ENCODE data around the gene DIS3L. TPM values are rescaled to one million over a fixed set of nuclear protein-coding genes. Genes with fewer than 3 reads are reported as not detected.

The DIS3L gene
- total and polyA plus RNA-seq, 11 donors: 13.0 to 62.5 (median 34.1) TPM

DNA sequence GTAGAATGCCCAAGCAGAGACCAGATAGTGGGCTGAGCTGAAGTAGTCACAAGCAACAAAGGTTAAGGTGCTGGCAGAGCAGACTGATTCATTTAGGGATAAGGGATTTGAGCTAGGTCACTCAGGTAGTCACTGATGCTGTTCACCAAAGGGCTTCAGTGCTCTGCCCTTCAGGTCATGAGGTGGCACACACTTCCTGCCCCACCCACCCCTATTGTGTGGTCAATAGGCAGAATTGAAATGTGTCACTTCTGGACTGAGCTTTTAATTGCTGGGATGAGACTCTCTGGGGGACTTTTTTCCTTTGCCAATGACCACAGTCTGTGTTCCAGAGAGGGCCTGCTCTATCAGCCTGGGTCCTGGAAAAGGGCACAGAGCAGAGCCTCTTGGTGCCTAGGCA lies 2.9 kb upstream of the DIS3L start:
- H3K4me3 ChIP-seq: no peak overlapping the region
- intact Hi-C loops (cut with DNase I): loop anchor here in 1 of 10 donors (5.0 kb wide), 1 partner anchor 207 kb away; the partner anchor contains the start of gene SNAPC5
- no peaks in the 10 kb centered on the region for H3K27me3 ChIP-seq
- H3K36me3 ChIP-seq: peaks cover 0 to 3% (median 0%) of the 10 kb centered on the region in 9 donors
- H3K9me3 ChIP-seq: no peaks in the 10 kb centered on the region
- peaks cover 4 to 32% (median 18%) of the 10 kb centered on the region in 12 donors for H3K4me1 ChIP-seq
- ATAC-seq: no peak
- H3K27ac ChIP-seq: no peak overlapping the region
- no peak for DNase-seq
- TF ChIP-seq, protein P1, sequence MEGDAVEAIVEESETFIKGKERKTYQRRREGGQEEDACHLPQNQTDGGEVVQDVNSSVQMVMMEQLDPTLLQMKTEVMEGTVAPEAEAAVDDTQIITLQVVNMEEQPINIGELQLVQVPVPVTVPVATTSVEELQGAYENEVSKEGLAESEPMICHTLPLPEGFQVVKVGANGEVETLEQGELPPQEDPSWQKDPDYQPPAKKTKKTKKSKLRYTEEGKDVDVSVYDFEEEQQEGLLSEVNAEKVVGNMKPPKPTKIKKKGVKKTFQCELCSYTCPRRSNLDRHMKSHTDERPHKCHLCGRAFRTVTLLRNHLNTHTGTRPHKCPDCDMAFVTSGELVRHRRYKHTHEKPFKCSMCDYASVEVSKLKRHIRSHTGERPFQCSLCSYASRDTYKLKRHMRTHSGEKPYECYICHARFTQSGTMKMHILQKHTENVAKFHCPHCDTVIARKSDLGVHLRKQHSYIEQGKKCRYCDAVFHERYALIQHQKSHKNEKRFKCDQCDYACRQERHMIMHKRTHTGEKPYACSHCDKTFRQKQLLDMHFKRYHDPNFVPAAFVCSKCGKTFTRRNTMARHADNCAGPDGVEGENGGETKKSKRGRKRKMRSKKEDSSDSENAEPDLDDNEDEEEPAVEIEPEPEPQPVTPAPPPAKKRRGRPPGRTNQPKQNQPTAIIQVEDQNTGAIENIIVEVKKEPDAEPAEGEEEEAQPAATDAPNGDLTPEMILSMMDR (IDR thresholded peaks at IDR 0.05): no peak
- no peak for TF ChIP-seq POLR2A (IDR thresholded peaks at IDR 0.05)

DNA sequence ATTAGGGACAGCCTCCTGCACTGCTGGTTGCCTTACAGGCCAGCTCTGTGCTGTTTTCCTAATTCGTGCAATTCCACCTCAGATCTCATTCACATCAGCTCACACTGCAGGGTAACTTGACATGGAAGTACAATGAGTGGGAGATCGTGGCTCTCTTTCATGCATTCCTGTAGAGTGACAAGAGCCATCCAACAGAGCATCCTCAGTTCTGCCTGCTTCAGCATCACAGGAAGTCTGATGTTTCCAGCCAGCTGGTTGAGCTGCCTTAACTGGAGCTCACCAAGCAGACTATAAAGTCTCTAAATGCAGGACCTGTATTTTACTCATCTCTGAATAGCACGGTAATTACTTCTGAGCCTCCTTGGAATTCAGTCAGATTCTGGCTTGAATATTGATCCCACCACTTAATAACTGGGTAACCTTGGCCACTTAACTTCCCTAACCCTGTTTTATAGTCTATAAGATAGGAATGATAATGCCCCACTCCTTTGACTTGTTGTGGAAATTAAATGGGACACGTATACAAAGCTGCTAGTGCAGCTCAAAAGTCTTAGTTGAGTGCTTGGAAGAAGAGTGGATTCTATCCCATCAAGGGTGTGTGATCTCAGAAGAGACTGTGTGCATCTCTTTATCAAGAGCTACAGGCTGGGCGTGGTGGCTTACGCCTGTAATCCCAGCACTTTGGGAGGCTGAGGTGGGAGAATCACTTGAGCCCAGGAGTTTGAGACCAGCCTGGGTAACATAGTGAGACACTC lies 1.4 kb upstream of the DIS3L start:
- intact Hi-C loops (cut with DNase I): loop anchor here in 1 of 10 donors (5.0 kb wide), 1 partner anchor 205 kb away; the partner anchor contains the start of gene SNAPC5
- no peak for TF ChIP-seq POLR2A (IDR thresholded peaks at IDR 0.05)
- TF ChIP-seq, protein P1 (IDR thresholded peaks at IDR 0.05): no peak

DNA sequence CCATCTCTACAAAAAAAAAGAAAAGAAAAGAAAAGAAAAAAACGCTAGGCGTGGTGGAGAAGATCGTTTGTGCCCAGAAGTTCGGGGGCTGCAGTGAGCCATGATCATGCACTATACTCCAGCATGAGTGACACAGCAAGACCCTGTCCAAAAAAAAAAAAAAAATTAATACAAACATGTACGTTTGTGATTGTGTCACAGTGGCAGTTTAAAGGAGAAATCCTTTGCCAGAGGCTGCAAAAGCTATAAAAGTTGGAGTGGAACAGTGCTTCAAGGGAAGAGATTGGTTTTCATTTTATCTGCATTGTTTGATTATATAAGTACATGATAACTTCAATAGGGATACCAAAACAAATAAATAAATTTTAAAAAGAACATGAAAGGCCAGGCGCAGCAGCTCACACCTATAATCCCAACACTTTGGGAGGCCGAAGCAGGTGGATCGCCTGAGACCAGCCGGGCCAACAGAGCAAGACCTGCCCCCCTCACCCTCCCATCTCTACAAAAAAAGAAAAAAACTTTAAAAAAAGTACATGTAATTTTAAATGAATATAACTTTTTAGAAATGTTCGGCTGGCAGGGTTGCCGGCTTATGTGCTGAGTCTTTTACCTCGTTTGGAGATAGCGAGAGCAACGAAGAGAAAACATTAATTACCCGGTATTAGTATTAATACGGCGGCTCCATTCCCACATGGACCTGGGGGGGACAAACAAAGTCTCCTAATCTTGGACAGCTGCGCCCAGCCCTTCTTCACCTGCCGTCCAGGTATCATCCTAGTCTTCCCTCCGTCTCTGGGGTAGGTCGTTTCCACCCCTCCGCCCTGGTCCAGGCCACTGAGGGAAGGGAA lies 573 bp upstream of the DIS3L start:
- peaks cover 0 to 20% (median 3%) of the 10 kb centered on the region in 9 donors for H3K36me3 ChIP-seq
- H3K27me3 ChIP-seq: no peaks in the 10 kb centered on the region
- TF ChIP-seq, protein P1 (IDR thresholded peaks at IDR 0.05): no peak
- no peak for TF ChIP-seq POLR2A (IDR thresholded peaks at IDR 0.05)
- WGBS, 4 donors: 21 to 24% (median 23%) methylated on average over 19 to 22 of the region's 22 CpGs
- peak overlapping the region; percentile 85 to 95 (median 92) for H3K27ac ChIP-seq
- intact Hi-C loops (cut with DNase I): loop anchor here in 1 of 10 donors (5.0 kb wide), 1 partner anchor 205 kb away; the partner anchor contains the start of gene SNAPC5
- ATAC-seq (peak in 1 of 4 donors; percentile 30), DNase-seq (no peak)
- H3K4me1 ChIP-seq: peaks cover 4 to 37% (median 19%) of the 10 kb centered on the region in 12 donors
- peak overlapping the region; percentile 59 to 96 (median 80) for H3K4me3 ChIP-seq
- H3K9me3 ChIP-seq: no peaks in the 10 kb centered on the region

More for the DNA sequence above, 1.4 kb upstream of the DIS3L start:
- Histone ChIP-seq H3K4me1 (peaks cover 4 to 39% (median 19%) of the 10 kb centered on the region in 12 donors), H3K36me3 (peaks cover 0 to 15% (median 0%) of the 10 kb centered on the region in 9 donors), H3K27ac (peak overlapping the region in 1 of 12 donors; percentile 85), H3K27me3 (no peaks in the 10 kb centered on the region), H3K4me3 (peak overlapping the region in 2 of 12 donors; percentile 78 to 83), H3K9me3 (no peaks in the 10 kb centered on the region)
- no peak for ATAC-seq
- 81 to 86% (median 84%) methylated on average over 6 of the region's 6 CpGs for WGBS, 4 donors
- no peak for DNase-seq
